GM21528 (cell line): ENCODE data around the gene NHLRC4.

ENCODE experiments used
- ATAC-seq: cut with Tn5 transposase; IDR thresholded peaks from one replicate; pipeline ENCODE4 v1.9.1; 2021; ENCODE audit warnings: mild to moderate bottlenecking, moderate library complexity; ENCODE audit not compliant: unreplicated experiment, low FRiP score

NHLRC4 gene

GRCh38 chr16:530111-530817 lies 36.5 kb upstream of the NHLRC4 start:
- ATAC-seq, result no peak

- ATAC-seq, result no peak
These were observed 35.2 kb upstream of the NHLRC4 start for GRCh38 chr16:531494-532125.

GRCh38 chr16:533391-534123 lies 33.2 kb upstream of the NHLRC4 start:
- no peak for ATAC-seq

GRCh38 chr16:534135-534534 lies 32.7 kb upstream of the NHLRC4 start:
- no peak for ATAC-seq

- no peak for ATAC-seq
These were observed 31.9 kb upstream of the NHLRC4 start for GRCh38 chr16:534856-535445.

GRCh38 chr16:535446-536405 lies 31.1 kb upstream of the NHLRC4 start:
- ATAC-seq, result no peak

GRCh38 chr16:536746-537145 lies 30.1 kb upstream of the NHLRC4 start:
- no peak for ATAC-seq

- no peak for ATAC-seq
These were observed 29.1 kb upstream of the NHLRC4 start for GRCh38 chr16:537415-538335.

GRCh38 chr16:539901-540530 lies 26.8 kb upstream of the NHLRC4 start:
- no peak for ATAC-seq

GRCh38 chr16:540645-541340 lies 26.0 kb upstream of the NHLRC4 start:
- no peak for ATAC-seq

- no peak for ATAC-seq
These were observed 23.3 kb upstream of the NHLRC4 start for GRCh38 chr16:543301-544164.

GRCh38 chr16:544517-544916 lies 22.3 kb upstream of the NHLRC4 start:
- ATAC-seq, result no peak

GRCh38 chr16:546909-547770 lies 19.7 kb upstream of the NHLRC4 start:
- no peak for ATAC-seq

- no peak for ATAC-seq
These were observed 18.2 kb upstream of the NHLRC4 start for GRCh38 chr16:548586-548985.

GRCh38 chr16:549544-550263 lies 17.1 kb upstream of the NHLRC4 start:
- no peak for ATAC-seq

- ATAC-seq, result no peak
These were observed 15.6 kb upstream of the NHLRC4 start for GRCh38 chr16:551210-551609.
